ENCODE measurements around the gene KRTAP4-1.

GRCh38 chr17:41190328-41190727 lies 5.6 kb upstream of the KRTAP4-1 start:
- no peak for TF ChIP-seq POLR2A (IDR thresholded peaks at IDR 0.05; ENCODE audit: low read depth, low read length)
- TF ChIP-seq POLR2AphosphoS5 (IDR thresholded peaks at IDR 0.05; ENCODE audit: low read depth, low read length), result no peak
- no peak for TF ChIP-seq TAF1 (IDR thresholded peaks at IDR 0.05; ENCODE audit: borderline replicate concordance, low read depth, low read length)
